GM18508 (cell line): ENCODE measurements around the gene MYL11.
"Not testable (repeated sequence)": the region's sequence is repeated elsewhere in the genome, so short reads cannot be mapped to it uniquely, and the experiment has no call there.

Source experiments
- ATAC-seq: cut with Tn5 transposase; IDR thresholded peaks from one replicate; pipeline ENCODE4 v1.9.1; 2021; ENCODE audit warnings: moderate number of reproducible peaks; ENCODE audit not compliant: insufficient read depth, unreplicated experiment

MYL11 gene

GRCh38 chr16:30374538-30374937, at the start of gene MYL11:
Gene MYL11 (plus strand): TSS chr16:30374802. CDS start chr16:30374858, 56 bp downstream.
- ATAC-seq, result no peak

- not testable (repeated sequence) for ATAC-seq
Observed at GRCh38 chr16:30334473-30334989, 40.1 kb upstream of the MYL11 start.

- not testable (repeated sequence) for ATAC-seq
Observed at GRCh38 chr16:30335028-30335597, 39.5 kb upstream of the MYL11 start.

GRCh38 chr16:30335598-30336474, 38.8 kb upstream of the MYL11 start:
- no peak for ATAC-seq

GRCh38 chr16:30337964-30338357, 36.6 kb upstream of the MYL11 start:
- ATAC-seq, result not testable (repeated sequence)

GRCh38 chr16:30338715-30339114, 35.9 kb upstream of the MYL11 start:
- not testable (repeated sequence) for ATAC-seq

- ATAC-seq, result no peak
Observed at GRCh38 chr16:30340621-30341020, 34.0 kb upstream of the MYL11 start.

- ATAC-seq, result not testable (repeated sequence)
Observed at GRCh38 chr16:30341971-30342370, 32.6 kb upstream of the MYL11 start.

GRCh38 chr16:30342751-30343490, 31.7 kb upstream of the MYL11 start:
- ATAC-seq, result no peak

- not testable (repeated sequence) for ATAC-seq
Observed at GRCh38 chr16:30343491-30343820, 31.1 kb upstream of the MYL11 start.

GRCh38 chr16:30346286-30346685, 28.3 kb upstream of the MYL11 start:
- ATAC-seq, result no peak

- no peak for ATAC-seq
Observed at GRCh38 chr16:30348113-30348512, 26.5 kb upstream of the MYL11 start.

GRCh38 chr16:30348929-30349328, 25.7 kb upstream of the MYL11 start:
- ATAC-seq, result no peak

GRCh38 chr16:30349675-30350074, 24.9 kb upstream of the MYL11 start:
- no peak for ATAC-seq

- peak; percentile 34 for ATAC-seq
Observed at GRCh38 chr16:30350134-30350871, 24.3 kb upstream of the MYL11 start.

- no peak for ATAC-seq
Observed at GRCh38 chr16:30351001-30351441, 23.6 kb upstream of the MYL11 start.

- no peak for ATAC-seq
Observed at GRCh38 chr16:30351586-30352419, 22.8 kb upstream of the MYL11 start.

- ATAC-seq, result no peak
Observed at GRCh38 chr16:30352488-30353401, 21.9 kb upstream of the MYL11 start.
